ENCODE results near the gene ZBED3. TPM values are rescaled to one million over a fixed set of nuclear protein-coding genes. Genes with fewer than 3 reads are reported as not detected.

The ZBED3 gene, protein sequence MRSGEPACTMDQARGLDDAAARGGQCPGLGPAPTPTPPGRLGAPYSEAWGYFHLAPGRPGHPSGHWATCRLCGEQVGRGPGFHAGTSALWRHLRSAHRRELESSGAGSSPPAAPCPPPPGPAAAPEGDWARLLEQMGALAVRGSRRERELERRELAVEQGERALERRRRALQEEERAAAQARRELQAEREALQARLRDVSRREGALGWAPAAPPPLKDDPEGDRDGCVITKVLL
- total RNA-seq (ENCODE audit: low replicate concordance): 12.5 and 15.4 TPM in 2 replicates
- long read RNA-seq, partial matches to known transcripts: 0 of 1 reads
- long read RNA-seq, other reads (novel, unspliced or antisense): 1 of 1 reads

DNA sequence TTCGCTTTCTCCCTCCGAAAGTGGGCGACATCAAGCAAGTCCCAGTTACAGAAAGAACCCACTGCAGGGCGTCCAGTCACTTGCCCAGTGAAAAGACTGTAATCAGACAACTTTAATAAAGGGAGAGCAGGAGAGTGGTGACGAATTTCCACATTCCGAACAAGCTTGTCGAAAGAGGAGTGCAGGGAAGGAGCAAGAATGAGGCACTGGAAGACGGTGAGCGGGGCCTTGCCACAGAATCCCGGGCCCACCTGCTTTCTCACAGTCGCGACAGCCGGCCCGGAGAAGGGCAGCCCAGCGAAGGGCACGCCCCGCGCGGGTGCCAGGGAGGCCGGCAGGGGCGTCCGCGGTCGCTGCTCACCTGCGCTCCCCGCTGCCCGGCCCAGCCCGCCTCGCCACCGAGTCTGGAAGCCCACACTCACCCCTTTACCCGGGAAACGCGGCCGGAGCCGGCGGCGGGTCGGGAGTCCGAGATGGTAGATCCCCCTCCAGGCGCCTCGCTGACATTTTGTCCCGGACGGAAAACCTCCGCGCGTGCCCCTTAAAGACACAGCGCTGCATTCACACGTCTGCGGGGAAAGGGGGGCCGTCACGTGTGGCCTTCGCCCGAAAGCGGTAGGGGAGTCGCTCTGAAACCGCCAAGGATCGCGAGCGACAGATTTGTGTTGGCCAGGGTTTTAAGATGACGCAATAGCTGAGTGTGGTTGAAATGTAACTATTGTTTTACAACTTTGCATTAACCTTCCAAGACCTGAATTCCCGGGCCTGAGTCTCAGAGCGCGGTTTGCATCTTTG lies at the start of gene ZBED3:
Gene ZBED3, minus strand, starts transcription at position 597 of the 795 bp plus-strand sequence. CDS start 9,407 bp downstream, outside the sequence.
- Mint-ChIP-seq H3K4me1 (ENCODE audit: unreplicated experiment) (peaks cover 21% of the 10 kb centered on the region), H3K9me3 (no peaks in the 10 kb centered on the region), H3K4me3 (peak within 1 kb of the TSS; percentile 99), H3K27ac (peak within 1 kb of the TSS; percentile 96), H3K27me3 (no peaks in the 10 kb centered on the region), H3K36me3 (peaks cover 28% of the 10 kb centered on the region)
- DNase-seq (ENCODE audit: extremely low spot score, unreplicated experiment): peak; percentile 82
- TF ChIP-seq, protein P1, sequence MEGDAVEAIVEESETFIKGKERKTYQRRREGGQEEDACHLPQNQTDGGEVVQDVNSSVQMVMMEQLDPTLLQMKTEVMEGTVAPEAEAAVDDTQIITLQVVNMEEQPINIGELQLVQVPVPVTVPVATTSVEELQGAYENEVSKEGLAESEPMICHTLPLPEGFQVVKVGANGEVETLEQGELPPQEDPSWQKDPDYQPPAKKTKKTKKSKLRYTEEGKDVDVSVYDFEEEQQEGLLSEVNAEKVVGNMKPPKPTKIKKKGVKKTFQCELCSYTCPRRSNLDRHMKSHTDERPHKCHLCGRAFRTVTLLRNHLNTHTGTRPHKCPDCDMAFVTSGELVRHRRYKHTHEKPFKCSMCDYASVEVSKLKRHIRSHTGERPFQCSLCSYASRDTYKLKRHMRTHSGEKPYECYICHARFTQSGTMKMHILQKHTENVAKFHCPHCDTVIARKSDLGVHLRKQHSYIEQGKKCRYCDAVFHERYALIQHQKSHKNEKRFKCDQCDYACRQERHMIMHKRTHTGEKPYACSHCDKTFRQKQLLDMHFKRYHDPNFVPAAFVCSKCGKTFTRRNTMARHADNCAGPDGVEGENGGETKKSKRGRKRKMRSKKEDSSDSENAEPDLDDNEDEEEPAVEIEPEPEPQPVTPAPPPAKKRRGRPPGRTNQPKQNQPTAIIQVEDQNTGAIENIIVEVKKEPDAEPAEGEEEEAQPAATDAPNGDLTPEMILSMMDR (conservative IDR thresholded peaks at IDR 0.05): peak; percentile 51

DNA sequence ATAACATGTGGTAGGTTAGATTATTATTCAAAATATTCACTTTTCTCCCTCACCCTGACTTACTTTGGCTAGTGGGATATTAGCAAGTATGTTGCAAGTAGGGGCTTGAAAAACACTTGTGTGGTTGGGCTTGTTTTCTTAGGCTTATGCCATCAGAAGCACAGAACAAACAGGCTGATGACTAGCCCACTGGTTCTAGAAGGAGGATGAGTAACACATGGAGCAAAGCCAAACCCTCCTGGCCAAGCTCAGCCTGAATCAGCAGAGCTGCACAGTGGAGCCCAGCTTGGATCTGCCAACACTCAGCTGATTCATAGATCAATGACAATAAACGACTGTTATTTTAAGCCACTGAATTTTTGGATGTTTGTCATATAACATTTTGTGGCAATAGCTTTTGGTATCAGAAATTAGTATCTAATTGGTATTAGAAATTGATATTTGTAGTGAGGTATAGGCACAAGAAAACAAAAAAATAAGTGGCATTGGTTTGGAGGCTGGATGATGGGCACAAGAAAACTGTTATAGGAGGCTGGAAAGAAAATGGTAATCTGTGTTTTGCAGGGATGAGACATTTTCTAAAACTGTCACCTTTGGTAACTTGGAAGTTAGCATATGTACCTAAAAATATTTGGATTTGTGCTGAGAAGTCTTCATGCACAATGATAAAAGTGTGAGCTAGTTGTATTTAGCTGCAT lies 46.1 kb upstream of the ZBED3 start:
- Mint-ChIP-seq H3K27ac (no peak overlapping the region), H3K36me3 (peaks cover 23% of the 10 kb centered on the region), H3K4me1 (ENCODE audit: unreplicated experiment) (peaks cover 7% of the 10 kb centered on the region), H3K9me3 (peaks cover 4% of the 10 kb centered on the region), H3K27me3 (no peaks in the 10 kb centered on the region), H3K4me3 (no peak overlapping the region)
- TF ChIP-seq, protein P1 (conservative IDR thresholded peaks at IDR 0.05): no peak
- DNase-seq (ENCODE audit: extremely low spot score, unreplicated experiment): no peak

DNA sequence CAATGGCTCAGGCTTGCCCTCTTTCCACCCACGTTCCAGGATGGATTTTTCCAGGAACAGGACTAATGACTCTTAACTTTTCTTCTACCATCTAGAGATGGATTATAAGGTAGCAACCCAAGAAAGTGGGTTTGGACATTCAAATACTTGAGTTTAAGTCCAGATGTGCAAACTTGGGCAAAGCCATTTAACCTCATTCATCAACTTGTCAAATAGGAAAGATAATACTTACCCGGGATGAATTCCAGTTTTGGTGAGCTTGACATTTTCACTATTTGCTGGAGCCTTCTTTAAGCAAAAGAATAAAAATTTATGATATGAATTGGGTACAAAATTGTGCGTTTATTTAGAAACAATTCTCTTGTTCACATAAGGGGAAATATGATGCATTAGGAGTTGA lies 44.3 kb upstream of the ZBED3 start:
- TF ChIP-seq, protein P1 (conservative IDR thresholded peaks at IDR 0.05): no peak

DNA sequence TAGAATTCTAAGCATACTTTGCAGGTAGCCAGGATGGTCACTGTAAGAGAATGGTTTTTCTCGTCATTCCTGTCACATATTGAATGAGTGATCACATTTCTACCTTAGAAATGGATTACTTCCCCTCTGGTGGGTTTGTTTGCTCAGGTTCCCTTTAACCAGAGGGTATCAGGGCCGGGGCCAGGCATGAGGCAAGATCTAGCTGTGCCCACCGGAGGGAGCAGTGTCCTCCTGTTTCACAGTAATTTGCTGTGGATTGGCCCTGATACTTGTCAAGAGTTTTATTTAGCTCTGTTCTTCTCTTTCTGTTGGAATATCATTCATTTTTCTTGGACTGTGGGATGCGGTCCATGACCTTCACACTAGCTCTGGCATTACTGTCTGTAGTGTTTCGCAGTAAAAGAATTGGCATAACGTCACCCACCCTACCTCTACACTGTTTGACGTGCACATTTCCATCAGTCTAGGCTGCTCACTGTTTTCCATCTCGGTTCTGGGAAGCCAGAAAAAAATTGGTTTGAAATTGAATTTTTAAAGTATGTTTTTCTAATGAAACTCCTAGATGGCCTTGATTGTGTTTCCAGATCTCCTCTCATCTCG lies 42.4 kb upstream of the ZBED3 start:
- H3K9me3 Mint-ChIP-seq: peaks cover 7% of the 10 kb centered on the region
- H3K27me3 Mint-ChIP-seq: no peaks in the 10 kb centered on the region
- DNase-seq (ENCODE audit: extremely low spot score, unreplicated experiment): no peak
- TF ChIP-seq, protein P1 (conservative IDR thresholded peaks at IDR 0.05): peak; percentile 72
- no peak overlapping the region for H3K27ac Mint-ChIP-seq
- H3K4me3 Mint-ChIP-seq: no peak overlapping the region
- peaks cover 25% of the 10 kb centered on the region for H3K36me3 Mint-ChIP-seq
- peaks cover 6% of the 10 kb centered on the region for H3K4me1 Mint-ChIP-seq (ENCODE audit: unreplicated experiment)

More for the DNA sequence above, 44.3 kb upstream of the ZBED3 start:
- peaks cover 23% of the 10 kb centered on the region for H3K36me3 Mint-ChIP-seq
- peaks cover 4% of the 10 kb centered on the region for H3K9me3 Mint-ChIP-seq
- no peak for DNase-seq (ENCODE audit: extremely low spot score, unreplicated experiment)
- no peaks in the 10 kb centered on the region for H3K27me3 Mint-ChIP-seq
- H3K4me3 Mint-ChIP-seq: no peak overlapping the region
- peaks cover 6% of the 10 kb centered on the region for H3K4me1 Mint-ChIP-seq (ENCODE audit: unreplicated experiment)
- H3K27ac Mint-ChIP-seq: no peak overlapping the region

DNA sequence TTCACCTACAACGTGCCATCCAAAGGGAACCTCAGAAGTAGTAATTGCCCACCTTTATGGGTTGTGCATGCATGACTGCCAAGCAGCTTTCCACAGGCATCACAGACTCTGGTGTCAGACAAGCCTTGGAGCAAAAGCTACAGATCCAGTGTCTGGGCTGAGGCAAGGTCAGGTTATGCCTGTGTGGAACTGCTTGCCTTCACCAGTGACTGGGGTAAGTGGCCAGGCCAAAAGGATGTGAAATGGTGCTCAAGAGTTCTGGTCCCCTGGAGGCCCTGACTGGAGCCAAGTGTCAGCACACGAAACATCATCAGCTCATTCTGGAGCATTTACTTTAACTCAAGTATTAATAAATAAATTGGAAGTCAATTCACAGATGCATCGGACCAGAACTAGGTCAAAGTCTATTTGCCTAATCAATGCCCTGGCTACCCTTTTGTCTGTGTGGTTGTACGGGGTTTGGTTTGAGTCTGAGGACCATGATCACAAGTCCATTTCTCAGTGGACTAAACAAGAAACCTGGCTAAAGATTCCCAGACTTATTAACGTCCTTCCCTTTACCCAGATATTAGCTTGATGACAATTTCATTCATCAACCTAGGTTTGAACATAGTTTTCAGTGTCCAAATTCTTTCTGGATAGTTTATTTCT lies 41.5 kb upstream of the ZBED3 start:
- TF ChIP-seq, protein P1 (conservative IDR thresholded peaks at IDR 0.05): no peak
- Mint-ChIP-seq H3K36me3 (peaks cover 28% of the 10 kb centered on the region), H3K4me3 (no peak overlapping the region), H3K27me3 (no peaks in the 10 kb centered on the region), H3K27ac (no peak overlapping the region), H3K4me1 (ENCODE audit: unreplicated experiment) (peaks cover 6% of the 10 kb centered on the region), H3K9me3 (peaks cover 7% of the 10 kb centered on the region)
- DNase-seq (ENCODE audit: extremely low spot score, unreplicated experiment): no peak

Data from type B pancreatic cell (in vitro differentiated cells).